ENCODE results near the gene FN1.

FN1 gene

GRCh38 chr2:215371915-215372897 is 63.7 kb downstream of the FN1 start:
- Mint-ChIP-seq H3K27me3 (ENCODE audit: low read depth) (no peaks in the 10 kb centered on the region), H3K4me1 (ENCODE audit: low read depth) (no peaks in the 10 kb centered on the region), H3K9me3 (no peaks in the 10 kb centered on the region), H3K4me3 (no peak overlapping the region), H3K36me3 (ENCODE audit: low read depth) (peaks cover 10% of the 10 kb centered on the region), H3K27ac (no peak overlapping the region)
- no peak for DNase-seq (ENCODE audit: low spot score)

GRCh38 chr2:215370112-215370965 is 65.5 kb downstream of the FN1 start:
- Mint-ChIP-seq H3K4me1 (ENCODE audit: low read depth) (no peaks in the 10 kb centered on the region), H3K36me3 (ENCODE audit: low read depth) (peaks cover 12% of the 10 kb centered on the region), H3K9me3 (no peaks in the 10 kb centered on the region), H3K4me3 (no peak overlapping the region), H3K27me3 (ENCODE audit: low read depth) (no peaks in the 10 kb centered on the region), H3K27ac (no peak overlapping the region)
- no peak for DNase-seq (ENCODE audit: low spot score)

GRCh38 chr2:215369181-215369760 is 66.6 kb downstream of the FN1 start:
- Mint-ChIP-seq H3K27ac (no peak overlapping the region), H3K4me1 (ENCODE audit: low read depth) (no peaks in the 10 kb centered on the region), H3K27me3 (ENCODE audit: low read depth) (no peaks in the 10 kb centered on the region), H3K4me3 (no peak overlapping the region), H3K9me3 (no peaks in the 10 kb centered on the region), H3K36me3 (ENCODE audit: low read depth) (peaks cover 10% of the 10 kb centered on the region)
- no peak for DNase-seq (ENCODE audit: low spot score)

- Mint-ChIP-seq H3K4me3 (no peak overlapping the region), H3K36me3 (ENCODE audit: low read depth) (peaks cover 14% of the 10 kb centered on the region), H3K27ac (no peak overlapping the region), H3K9me3 (no peaks in the 10 kb centered on the region), H3K4me1 (ENCODE audit: low read depth) (no peaks in the 10 kb centered on the region), H3K27me3 (ENCODE audit: low read depth) (no peaks in the 10 kb centered on the region)
- DNase-seq (ENCODE audit: low spot score) = no peak
Observed at GRCh38 chr2:215368493-215368809, 67.4 kb downstream of the FN1 start.

GRCh38 chr2:215367662-215368492 is 68.0 kb downstream of the FN1 start:
- Mint-ChIP-seq H3K4me1 (ENCODE audit: low read depth) (no peaks in the 10 kb centered on the region), H3K36me3 (ENCODE audit: low read depth) (peaks cover 18% of the 10 kb centered on the region), H3K9me3 (no peaks in the 10 kb centered on the region), H3K27me3 (ENCODE audit: low read depth) (no peaks in the 10 kb centered on the region), H3K4me3 (no peak overlapping the region), H3K27ac (no peak overlapping the region)
- DNase-seq (ENCODE audit: low spot score) = no peak

GRCh38 chr2:215366440-215367032 is 69.3 kb downstream of the FN1 start:
- Mint-ChIP-seq H3K4me3 (no peak overlapping the region), H3K27me3 (ENCODE audit: low read depth) (no peaks in the 10 kb centered on the region), H3K9me3 (no peaks in the 10 kb centered on the region), H3K36me3 (ENCODE audit: low read depth) (peaks cover 22% of the 10 kb centered on the region), H3K4me1 (ENCODE audit: low read depth) (no peaks in the 10 kb centered on the region), H3K27ac (no peak overlapping the region)
- DNase-seq (ENCODE audit: low spot score) = no peak

- peaks cover 22% of the 10 kb centered on the region for H3K36me3 Mint-ChIP-seq (ENCODE audit: low read depth)
- DNase-seq (ENCODE audit: low spot score) = no peak
- H3K4me1 Mint-ChIP-seq (ENCODE audit: low read depth) = no peaks in the 10 kb centered on the region
- H3K9me3 Mint-ChIP-seq = no peaks in the 10 kb centered on the region
- no peak overlapping the region for H3K4me3 Mint-ChIP-seq
- H3K27me3 Mint-ChIP-seq (ENCODE audit: low read depth) = no peaks in the 10 kb centered on the region
- no peak overlapping the region for H3K27ac Mint-ChIP-seq
Observed at GRCh38 chr2:215365184-215365658, 70.6 kb downstream of the FN1 start.

- Mint-ChIP-seq H3K36me3 (ENCODE audit: low read depth) (peaks cover 22% of the 10 kb centered on the region), H3K9me3 (no peaks in the 10 kb centered on the region), H3K4me1 (ENCODE audit: low read depth) (no peaks in the 10 kb centered on the region), H3K27me3 (ENCODE audit: low read depth) (no peaks in the 10 kb centered on the region), H3K4me3 (no peak overlapping the region), H3K27ac (no peak overlapping the region)
- DNase-seq (ENCODE audit: low spot score) = no peak
Observed at GRCh38 chr2:215364157-215365155, 71.4 kb downstream of the FN1 start.

GRCh38 chr2:215363461-215364156 is 72.3 kb downstream of the FN1 start:
- H3K27me3 Mint-ChIP-seq (ENCODE audit: low read depth) = no peaks in the 10 kb centered on the region
- no peak for DNase-seq (ENCODE audit: low spot score)
- H3K27ac Mint-ChIP-seq = no peak overlapping the region
- no peak overlapping the region for H3K4me3 Mint-ChIP-seq
- H3K4me1 Mint-ChIP-seq (ENCODE audit: low read depth) = no peaks in the 10 kb centered on the region
- H3K9me3 Mint-ChIP-seq = no peaks in the 10 kb centered on the region
- peaks cover 22% of the 10 kb centered on the region for H3K36me3 Mint-ChIP-seq (ENCODE audit: low read depth)

GRCh38 chr2:215363039-215363438 is 72.8 kb downstream of the FN1 start:
- Mint-ChIP-seq H3K9me3 (no peaks in the 10 kb centered on the region), H3K4me1 (ENCODE audit: low read depth) (no peaks in the 10 kb centered on the region), H3K4me3 (no peak overlapping the region), H3K27me3 (ENCODE audit: low read depth) (no peaks in the 10 kb centered on the region), H3K27ac (no peak overlapping the region), H3K36me3 (ENCODE audit: low read depth) (peaks cover 22% of the 10 kb centered on the region)
- DNase-seq (ENCODE audit: low spot score) = no peak

GRCh38 chr2:215362562-215362904 is 73.3 kb downstream of the FN1 start:
- no peaks in the 10 kb centered on the region for H3K9me3 Mint-ChIP-seq
- H3K4me1 Mint-ChIP-seq (ENCODE audit: low read depth) = no peaks in the 10 kb centered on the region
- H3K27me3 Mint-ChIP-seq (ENCODE audit: low read depth) = no peaks in the 10 kb centered on the region
- DNase-seq (ENCODE audit: low spot score) = no peak
- H3K4me3 Mint-ChIP-seq = no peak overlapping the region
- H3K36me3 Mint-ChIP-seq (ENCODE audit: low read depth) = peaks cover 22% of the 10 kb centered on the region
- H3K27ac Mint-ChIP-seq = no peak overlapping the region

Data from T-helper 2 cell treated with Interferon-gamma antibody and Interleukin-4, amounts not matched to agents 5 μg/mL and 100 μg/mL, for 36 hours (primary cell).